GM12892 (cell line): ENCODE results near the gene CEP70.

Source experiments
- POLR2AphosphoS5 ChIP-seq: IDR thresholded peaks from 2 replicates; pipeline ENCODE4 v1.6.1; 2011; ENCODE audit warnings: low read depth, low read length, control low read depth
- TAF1 ChIP-seq: IDR thresholded peaks from 2 replicates; pipeline ENCODE4 v1.6.1; 2011; ENCODE audit warnings: low read depth, mild to moderate bottlenecking, control low read depth, low read length, borderline replicate concordance

DNA sequence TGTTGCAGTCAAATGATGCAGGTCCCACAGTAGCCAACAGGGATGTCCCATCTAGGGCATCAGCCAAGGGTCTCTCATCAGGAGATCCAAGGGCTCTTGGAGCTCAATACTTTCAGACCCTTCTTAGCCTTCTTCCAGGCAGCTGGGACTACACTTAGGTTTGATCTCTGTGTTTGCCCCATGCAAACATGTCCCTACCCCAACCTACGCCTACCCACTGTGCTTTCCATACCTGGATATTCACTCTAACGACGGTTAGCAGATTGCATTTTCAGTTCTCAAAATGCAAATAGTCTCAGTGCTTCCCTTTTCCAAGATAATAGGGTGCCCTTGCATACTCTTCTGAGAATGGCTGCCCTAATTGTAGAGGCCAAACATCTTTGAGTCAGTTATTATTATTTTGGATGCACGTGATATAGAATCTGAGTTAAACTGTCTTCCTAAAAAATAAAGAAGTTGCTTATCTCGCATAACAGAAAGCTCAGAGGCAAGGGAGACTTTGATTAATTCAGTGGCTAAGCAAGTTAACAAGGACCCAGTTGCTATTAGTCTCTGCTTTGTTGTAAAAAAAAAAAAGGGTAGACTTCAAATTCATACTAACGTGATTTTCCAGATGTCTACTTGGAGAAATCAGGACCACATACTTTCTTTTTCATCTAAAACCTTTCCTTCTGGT lies 1.0 kb upstream of the CEP70 start:
- TF ChIP-seq TAF1 (no peak), POLR2AphosphoS5 (no peak)
